GM21825 (cell line): ENCODE measurements around the gene MEI1.

ENCODE experiments used
- ATAC-seq: cut with Tn5 transposase; IDR thresholded peaks from one replicate; pipeline ENCODE4 v1.9.1; 2021; ENCODE audit warnings: mild to moderate bottlenecking, moderate library complexity; ENCODE audit not compliant: unreplicated experiment

The MEI1 gene

GRCh38 chr22:41816871-41817270, 117.6 kb downstream of the MEI1 start:
- no peak for ATAC-seq

GRCh38 chr22:41818011-41818410, 118.7 kb downstream of the MEI1 start:
- ATAC-seq: no peak

GRCh38 chr22:41818596-41818995, 119.3 kb downstream of the MEI1 start:
- ATAC-seq: no peak

GRCh38 chr22:41819257-41819656, 120.0 kb downstream of the MEI1 start:
- no peak for ATAC-seq

GRCh38 chr22:41820447-41820846, 121.1 kb downstream of the MEI1 start:
- ATAC-seq: no peak

- ATAC-seq: no peak
Observed at GRCh38 chr22:41821471-41822316, 122.4 kb downstream of the MEI1 start.

- ATAC-seq: no peak
Observed at GRCh38 chr22:41822317-41823057, 123.2 kb downstream of the MEI1 start.

GRCh38 chr22:41823797-41824196, 124.5 kb downstream of the MEI1 start:
- ATAC-seq: no peak

- no peak for ATAC-seq
Observed at GRCh38 chr22:41825376-41825775, 126.1 kb downstream of the MEI1 start.

- ATAC-seq: no peak
Observed at GRCh38 chr22:41826021-41826420, 126.7 kb downstream of the MEI1 start.

- no peak for ATAC-seq
Observed at GRCh38 chr22:41826430-41827383, 127.4 kb downstream of the MEI1 start.

GRCh38 chr22:41827671-41828070, 128.4 kb downstream of the MEI1 start:
- no peak for ATAC-seq

GRCh38 chr22:41828516-41828915, 129.2 kb downstream of the MEI1 start:
- ATAC-seq: no peak

- ATAC-seq: no peak
Observed at GRCh38 chr22:41830174-41830573, 130.9 kb downstream of the MEI1 start.

GRCh38 chr22:41831383-41831782, 132.1 kb downstream of the MEI1 start:
- ATAC-seq: no peak

- ATAC-seq: no peak
Observed at GRCh38 chr22:41831828-41832552, 132.7 kb downstream of the MEI1 start.

- peak; percentile 81 for ATAC-seq
Observed at GRCh38 chr22:41832553-41833368, 133.5 kb downstream of the MEI1 start, which contains the start of gene SREBF2. Gene SREBF2 (plus strand): TSS chr22:41833105. CDS start chr22:41833271, 166 bp downstream.

- peak; percentile 15 for ATAC-seq
Observed at GRCh38 chr22:41833369-41834004, 134.2 kb downstream of the MEI1 start.
